Suprapubic skin (tissue), 4 donors: ENCODE results near the gene GALNT18. TPM values are rescaled to one million over a fixed set of nuclear protein-coding genes. Genes with fewer than 3 reads are reported as not detected.

ENCODE experiments used
- total RNA-seq, 4 donors: library from RNA; depleted of rRNA; stranded (reverse); fragments of >200 nt; gene quantifications; one replicate each; pipeline ENCODE4 v1.1.0, GENCODE V29; 2016

The GALNT18 gene
- total RNA-seq, 4 donors from 2014 or later = 20.6 to 26.0 (median 23.1) TPM

Other genes starting within 250 kb of the GALNT18 start
- 100 to 1,000 TPM in 1 of 4 donors, 10 to 100 TPM in 3; 56.0 to 102 (median 72.2) TPM for gene USP47, start 220.0 kb upstream of the GALNT18 start, total RNA-seq